NCI-H128 (cell line): ENCODE results near the gene SLC30A1.
"Not testable (repeated sequence)": the region's sequence is repeated elsewhere in the genome, so short reads cannot be mapped to it uniquely, and the experiment has no call there.

Experiments
- DNase-seq: peaks from one replicate; lab custom pipeline; 2025; ENCODE audit not compliant: unreplicated experiment; lab: John Stamatoyannopoulos, UW

The SLC30A1 gene, protein sequence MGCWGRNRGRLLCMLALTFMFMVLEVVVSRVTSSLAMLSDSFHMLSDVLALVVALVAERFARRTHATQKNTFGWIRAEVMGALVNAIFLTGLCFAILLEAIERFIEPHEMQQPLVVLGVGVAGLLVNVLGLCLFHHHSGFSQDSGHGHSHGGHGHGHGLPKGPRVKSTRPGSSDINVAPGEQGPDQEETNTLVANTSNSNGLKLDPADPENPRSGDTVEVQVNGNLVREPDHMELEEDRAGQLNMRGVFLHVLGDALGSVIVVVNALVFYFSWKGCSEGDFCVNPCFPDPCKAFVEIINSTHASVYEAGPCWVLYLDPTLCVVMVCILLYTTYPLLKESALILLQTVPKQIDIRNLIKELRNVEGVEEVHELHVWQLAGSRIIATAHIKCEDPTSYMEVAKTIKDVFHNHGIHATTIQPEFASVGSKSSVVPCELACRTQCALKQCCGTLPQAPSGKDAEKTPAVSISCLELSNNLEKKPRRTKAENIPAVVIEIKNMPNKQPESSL

GRCh38 chr1:211578640-211579439 lies at the start of gene SLC30A1:
Gene SLC30A1, minus strand, starts transcription at chr1:211579161. Its CDS starts 549 bp downstream, at chr1:211578612.
- DNase-seq, result peak; percentile 97

- DNase-seq, result no peak
Observed at GRCh38 chr1:211628417-211628816, 49.5 kb upstream of the SLC30A1 start.

DNA sequence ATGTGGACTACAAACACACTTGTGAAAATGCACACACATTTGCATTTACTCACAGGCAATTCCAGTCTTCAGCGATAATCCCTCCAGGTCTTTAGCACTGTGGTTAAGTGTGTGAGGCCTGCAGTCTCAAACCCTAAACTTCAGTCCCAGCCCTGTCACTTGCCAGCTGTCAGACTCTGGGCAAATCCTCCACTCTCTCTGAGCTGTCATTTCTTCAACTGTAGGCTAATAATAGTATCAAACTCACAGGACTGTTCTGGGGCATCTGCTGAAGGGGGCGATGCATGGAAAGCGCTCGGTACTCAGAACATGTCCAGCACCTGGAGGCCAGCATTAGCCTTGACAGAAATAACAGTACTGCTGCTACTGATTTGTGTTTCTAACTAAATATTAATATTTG lies 48.3 kb upstream of the SLC30A1 start:
- DNase-seq, result no peak

DNA sequence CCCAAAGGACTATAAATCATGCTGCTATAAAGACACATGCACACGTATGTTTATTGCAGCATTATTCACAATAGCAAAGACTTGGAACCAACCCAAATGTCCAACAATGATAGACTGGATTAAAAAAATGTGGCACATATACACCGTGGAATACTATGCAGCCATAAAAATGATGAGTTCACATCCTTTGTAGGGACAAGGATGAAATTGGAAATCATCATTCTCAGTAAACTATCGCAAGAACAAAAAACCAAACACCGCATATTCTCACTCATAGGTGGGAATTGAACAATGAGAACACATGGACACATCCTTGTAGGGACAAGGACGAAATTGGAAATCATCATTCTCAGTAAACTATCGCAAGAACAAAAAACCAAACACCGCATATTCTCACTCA lies 46.9 kb upstream of the SLC30A1 start:
- DNase-seq, result not testable (repeated sequence)

DNA sequence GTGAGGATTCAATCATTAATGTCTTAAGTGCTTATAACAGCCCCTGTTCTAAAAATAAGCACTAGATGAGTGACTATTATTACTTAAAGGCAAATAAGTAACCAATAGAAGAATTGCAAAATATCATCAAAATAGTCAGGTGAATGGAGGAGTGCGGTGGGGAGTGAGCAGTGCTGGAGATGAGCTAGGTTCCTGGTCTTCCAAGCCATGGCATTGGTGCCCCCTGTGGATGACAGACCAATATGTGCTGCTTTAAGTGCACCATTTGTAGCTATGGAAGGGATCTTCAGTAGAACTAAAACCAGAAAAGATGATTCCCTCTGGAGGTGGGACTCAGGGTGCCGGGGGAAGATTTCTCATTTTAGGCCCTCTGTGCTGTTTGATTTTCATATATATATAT lies 46.1 kb upstream of the SLC30A1 start:
- DNase-seq, result no peak

DNA sequence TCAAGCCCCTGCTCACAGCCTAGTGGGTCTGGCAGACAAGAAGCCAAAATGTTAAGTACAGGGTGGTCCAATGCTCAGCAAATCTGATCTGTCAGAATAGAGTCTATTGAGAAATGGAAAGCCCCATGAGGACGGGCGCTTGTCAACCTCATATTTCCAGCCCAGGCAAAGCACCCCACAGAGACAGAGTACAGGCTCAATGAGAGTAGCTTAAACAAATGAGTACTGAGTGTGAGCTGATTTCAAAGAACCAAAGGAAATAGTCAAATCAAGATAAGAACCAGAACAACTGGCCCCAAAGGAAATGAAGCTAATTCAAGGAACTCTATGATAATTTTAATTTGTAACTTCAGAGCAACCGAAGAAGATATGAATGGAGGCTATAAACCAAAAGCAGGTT lies 44.6 kb upstream of the SLC30A1 start:
- no peak for DNase-seq

- DNase-seq, result no peak
Observed at GRCh38 chr1:211621447-211622198, 42.7 kb upstream of the SLC30A1 start.

DNA sequence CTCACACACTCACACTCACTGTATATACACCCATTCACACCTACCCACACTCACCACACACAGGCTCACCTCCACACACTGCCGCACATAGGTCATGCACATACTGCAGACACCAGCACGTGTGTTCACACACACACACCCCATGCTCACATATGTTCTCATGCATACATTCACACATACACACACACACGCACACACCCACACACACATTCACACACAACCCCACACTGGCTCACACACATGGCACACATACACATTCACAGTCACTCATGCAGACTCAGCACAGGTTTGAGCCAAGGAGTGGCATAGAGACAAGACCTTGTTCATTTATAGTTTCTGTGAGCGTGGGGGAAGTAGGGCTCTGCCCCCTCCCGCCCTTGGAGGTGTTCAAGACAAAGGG lies 41.1 kb upstream of the SLC30A1 start:
- no peak for DNase-seq

DNA sequence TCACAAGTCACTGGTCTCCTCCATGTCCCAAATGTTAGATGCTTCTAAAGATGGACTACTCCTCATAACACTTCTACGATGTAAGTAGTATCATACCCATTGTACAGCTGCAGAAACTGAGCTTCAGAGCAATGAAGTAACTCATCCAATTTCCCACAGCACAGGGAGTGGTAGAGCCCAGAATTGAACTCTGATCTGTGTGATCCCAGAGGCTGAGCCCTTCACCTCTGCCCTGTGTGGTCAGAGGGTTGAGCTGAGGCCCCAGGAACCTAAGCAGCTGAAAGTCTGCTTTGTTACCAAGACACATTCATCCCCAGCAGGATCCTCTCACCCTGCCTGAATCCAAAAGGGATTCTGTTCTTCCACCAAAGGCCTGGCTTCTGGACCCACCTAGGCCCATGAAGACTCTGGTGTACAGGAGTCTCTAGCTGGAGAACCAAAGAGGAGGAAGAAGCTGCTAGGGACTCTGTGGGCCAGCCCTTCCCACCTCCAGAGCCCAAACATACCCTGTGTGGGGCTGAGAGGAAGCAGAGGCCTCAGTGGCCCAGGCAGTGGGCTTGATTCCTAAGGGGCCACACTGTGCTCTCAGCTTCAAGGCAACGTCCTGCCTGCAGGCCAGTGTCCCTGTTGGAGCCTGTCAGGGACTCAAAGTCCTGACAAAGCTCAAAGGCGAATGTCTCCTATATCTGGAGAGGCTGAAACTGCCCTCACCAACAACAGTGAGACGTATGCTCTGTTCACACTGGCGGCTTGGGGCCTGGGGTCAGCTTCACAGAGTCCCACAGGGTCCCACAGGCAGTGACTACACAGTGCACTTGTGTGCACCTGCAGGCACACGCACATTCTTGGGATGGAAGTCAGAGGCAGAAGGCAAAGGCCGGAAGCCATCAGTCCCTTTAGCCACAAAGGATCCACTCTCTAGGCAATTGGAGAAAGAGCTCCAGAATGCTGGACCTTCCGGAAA lies 40.4 kb upstream of the SLC30A1 start:
- DNase-seq, result no peak

DNA sequence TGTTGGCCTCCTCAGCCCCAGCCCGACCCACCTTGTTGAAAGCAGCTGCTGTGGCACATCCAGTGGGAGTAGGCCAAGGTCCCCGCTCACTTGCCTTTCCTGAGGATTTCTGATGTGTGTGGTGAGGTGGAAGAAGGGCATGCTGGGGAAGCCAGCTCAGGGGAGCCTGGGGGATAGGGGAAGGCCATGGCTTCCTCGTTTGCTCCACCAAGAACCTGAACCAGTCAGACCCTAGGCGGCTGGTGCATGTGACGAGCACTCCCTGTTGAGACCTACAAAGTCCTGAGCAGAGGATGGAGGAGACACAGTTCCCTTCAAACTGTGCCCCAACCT lies 38.0 kb upstream of the SLC30A1 start:
- DNase-seq, result no peak

DNA sequence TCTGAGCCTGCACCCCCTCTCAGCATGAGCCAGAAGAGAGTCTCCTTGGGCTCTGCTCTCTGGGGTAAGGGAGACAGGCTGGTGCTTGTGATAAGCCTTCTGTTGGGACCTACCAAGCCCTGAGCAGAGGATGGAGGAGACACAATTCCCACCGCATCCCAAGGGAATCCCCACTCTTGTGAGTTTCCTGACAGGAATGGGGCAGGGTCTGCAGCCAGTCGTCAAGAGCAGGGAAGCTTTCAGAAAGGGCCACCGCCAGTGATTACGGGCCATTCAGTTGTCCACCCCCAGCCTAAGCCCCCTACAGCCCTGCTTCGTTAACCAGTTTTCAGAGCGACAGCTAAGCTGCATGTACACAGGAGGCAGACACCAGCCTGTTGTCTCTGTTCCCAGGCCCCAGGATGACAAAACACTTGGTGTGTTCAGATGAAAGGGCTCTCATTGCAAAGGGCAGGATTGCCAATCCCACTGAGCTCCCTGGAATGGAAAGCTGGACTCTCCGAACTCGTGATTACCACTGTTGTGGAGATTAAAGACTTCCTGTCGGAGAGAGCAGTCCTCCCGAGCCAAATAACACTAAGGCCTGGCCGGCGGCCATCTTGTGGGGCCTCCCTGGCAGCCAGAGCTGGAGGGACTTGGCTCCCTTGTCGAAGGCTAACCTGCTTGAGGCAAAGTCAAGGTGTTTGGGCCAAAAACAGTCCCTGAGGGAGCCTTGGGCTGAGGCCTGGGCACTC lies 37.4 kb upstream of the SLC30A1 start:
- DNase-seq, result no peak

DNA sequence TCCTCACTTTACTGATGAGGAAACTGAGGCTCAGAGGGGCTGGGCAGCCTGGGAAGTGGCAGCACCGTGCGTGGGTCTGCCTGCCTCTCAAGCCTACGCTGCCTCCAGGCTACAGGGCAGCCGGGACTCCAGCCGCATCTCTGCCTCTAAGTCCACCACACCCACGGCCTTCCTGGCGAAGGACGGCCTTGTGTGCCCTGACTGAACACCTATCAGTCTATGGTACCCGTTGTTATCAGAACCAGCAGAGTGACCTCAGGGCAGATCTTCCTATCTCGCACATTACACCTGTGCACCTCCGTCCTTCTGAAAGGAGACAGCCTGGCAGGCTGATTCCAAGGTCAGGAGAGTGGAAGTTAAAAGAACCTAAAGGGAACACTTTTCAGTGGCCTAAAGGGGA lies 35.7 kb upstream of the SLC30A1 start:
- DNase-seq, result no peak

- DNase-seq, result no peak
Observed at GRCh38 chr1:211613951-211614350, 35.0 kb upstream of the SLC30A1 start.

GRCh38 chr1:211613108-211613947 lies 34.4 kb upstream of the SLC30A1 start:
- DNase-seq, result no peak

- DNase-seq, result no peak
Observed at GRCh38 chr1:211612786-211613107, 33.8 kb upstream of the SLC30A1 start.

GRCh38 chr1:211611818-211612217 lies 32.9 kb upstream of the SLC30A1 start:
- DNase-seq, result no peak

GRCh38 chr1:211610779-211611556 lies 32.0 kb upstream of the SLC30A1 start:
- DNase-seq, result no peak
